ENCODE data around the gene TNFRSF19.

Gene TNFRSF19

GRCh38 chr13:23670793-23671192 lies 100.6 kb downstream of the TNFRSF19 start:
- Histone ChIP-seq H3K4me2 (ENCODE audit: low read depth, low read length) (no peak overlapping the region), H3K9me2 (replicated peaks; ENCODE audit: insufficient read depth, low read length) (no peaks in the 10 kb centered on the region), H3K9ac (ENCODE audit: low read length) (no peak overlapping the region), H3F3A (ENCODE audit: insufficient read depth, low read length) (no peaks in the 10 kb centered on the region), H3K9me3 (replicated peaks; ENCODE audit: insufficient read depth, low read length) (no peaks in the 10 kb centered on the region), H3K27me3 (replicated peaks; ENCODE audit: insufficient read depth, low read length) (no peaks in the 10 kb centered on the region), H4K20me1 (ENCODE audit: insufficient read depth, low read length) (no peaks in the 10 kb centered on the region), H3K27ac (ENCODE audit: low read length) (no peak overlapping the region), H2AFZ (ENCODE audit: low read length) (no peak overlapping the region), H3K36me3 (replicated peaks; ENCODE audit: insufficient read depth, low read length) (no peaks in the 10 kb centered on the region), H3K4me1 (ENCODE audit: low read length) (no peaks in the 10 kb centered on the region), H3K79me2 (ENCODE audit: low read length) (no peaks in the 10 kb centered on the region), H3K4me3 (ENCODE audit: low read length) (no peak overlapping the region)
- no peak for DNase-seq
- no peak for TF ChIP-seq EZH2 (optimal IDR thresholded peaks at IDR 0.05; ENCODE audit: low read depth, low read length)
- no peak for TF ChIP-seq EZH2phosphoT487 (IDR thresholded peaks at IDR 0.05; ENCODE audit: low read length)
- TF ChIP-seq CTCF (IDR thresholded peaks at IDR 0.05; ENCODE audit: low read length), result no peak

- DNase-seq, result no peak
- Histone ChIP-seq H2AFZ (ENCODE audit: low read length) (no peak overlapping the region), H3K4me3 (ENCODE audit: low read length) (no peak overlapping the region), H3K9ac (ENCODE audit: low read length) (no peak overlapping the region), H3K36me3 (replicated peaks; ENCODE audit: insufficient read depth, low read length) (no peaks in the 10 kb centered on the region), H3K4me2 (ENCODE audit: low read depth, low read length) (no peak overlapping the region), H3K27me3 (replicated peaks; ENCODE audit: insufficient read depth, low read length) (no peaks in the 10 kb centered on the region), H4K20me1 (ENCODE audit: insufficient read depth, low read length) (no peaks in the 10 kb centered on the region), H3K4me1 (ENCODE audit: low read length) (no peaks in the 10 kb centered on the region), H3K9me3 (replicated peaks; ENCODE audit: insufficient read depth, low read length) (no peaks in the 10 kb centered on the region), H3K27ac (ENCODE audit: low read length) (no peak overlapping the region), H3F3A (ENCODE audit: insufficient read depth, low read length) (no peaks in the 10 kb centered on the region), H3K79me2 (ENCODE audit: low read length) (no peaks in the 10 kb centered on the region), H3K9me2 (replicated peaks; ENCODE audit: insufficient read depth, low read length) (no peaks in the 10 kb centered on the region)
- no peak for TF ChIP-seq EZH2phosphoT487 (IDR thresholded peaks at IDR 0.05; ENCODE audit: low read length)
- no peak for TF ChIP-seq EZH2 (optimal IDR thresholded peaks at IDR 0.05; ENCODE audit: low read depth, low read length)
Observed at GRCh38 chr13:23671377-23671776, 101.2 kb downstream of the TNFRSF19 start.

GRCh38 chr13:23671897-23672296 lies 101.7 kb downstream of the TNFRSF19 start:
- Histone ChIP-seq H3K36me3 (replicated peaks; ENCODE audit: insufficient read depth, low read length) (no peaks in the 10 kb centered on the region), H3F3A (ENCODE audit: insufficient read depth, low read length) (no peaks in the 10 kb centered on the region), H3K9me2 (replicated peaks; ENCODE audit: insufficient read depth, low read length) (no peaks in the 10 kb centered on the region), H3K4me2 (ENCODE audit: low read depth, low read length) (no peak overlapping the region), H3K4me3 (ENCODE audit: low read length) (no peak overlapping the region), H3K27ac (ENCODE audit: low read length) (no peak overlapping the region), H3K4me1 (ENCODE audit: low read length) (no peaks in the 10 kb centered on the region), H4K20me1 (ENCODE audit: insufficient read depth, low read length) (no peaks in the 10 kb centered on the region), H3K9ac (ENCODE audit: low read length) (no peak overlapping the region), H3K27me3 (replicated peaks; ENCODE audit: insufficient read depth, low read length) (no peaks in the 10 kb centered on the region), H3K79me2 (ENCODE audit: low read length) (no peaks in the 10 kb centered on the region), H3K9me3 (replicated peaks; ENCODE audit: insufficient read depth, low read length) (no peaks in the 10 kb centered on the region), H2AFZ (ENCODE audit: low read length) (no peak overlapping the region)
- DNase-seq, result no peak
- no peak for TF ChIP-seq CTCF (IDR thresholded peaks at IDR 0.05; ENCODE audit: low read length)
- no peak for TF ChIP-seq EZH2phosphoT487 (IDR thresholded peaks at IDR 0.05; ENCODE audit: low read length)
- TF ChIP-seq EZH2 (optimal IDR thresholded peaks at IDR 0.05; ENCODE audit: low read depth, low read length), result no peak

GRCh38 chr13:23672616-23673015 lies 102.4 kb downstream of the TNFRSF19 start:
- Histone ChIP-seq H3K4me3 (ENCODE audit: low read length) (no peak overlapping the region), H3K27ac (ENCODE audit: low read length) (no peak overlapping the region), H3K79me2 (ENCODE audit: low read length) (no peaks in the 10 kb centered on the region), H3K4me2 (ENCODE audit: low read depth, low read length) (no peak overlapping the region), H3K9me2 (replicated peaks; ENCODE audit: insufficient read depth, low read length) (no peaks in the 10 kb centered on the region), H4K20me1 (ENCODE audit: insufficient read depth, low read length) (no peaks in the 10 kb centered on the region), H3K9ac (ENCODE audit: low read length) (no peak overlapping the region), H2AFZ (ENCODE audit: low read length) (no peak overlapping the region), H3K9me3 (replicated peaks; ENCODE audit: insufficient read depth, low read length) (no peaks in the 10 kb centered on the region), H3K36me3 (replicated peaks; ENCODE audit: insufficient read depth, low read length) (no peaks in the 10 kb centered on the region), H3K27me3 (replicated peaks; ENCODE audit: insufficient read depth, low read length) (no peaks in the 10 kb centered on the region), H3F3A (ENCODE audit: insufficient read depth, low read length) (no peaks in the 10 kb centered on the region), H3K4me1 (ENCODE audit: low read length) (no peaks in the 10 kb centered on the region)
- no peak for TF ChIP-seq EZH2phosphoT487 (IDR thresholded peaks at IDR 0.05; ENCODE audit: low read length)
- no peak for TF ChIP-seq CTCF (IDR thresholded peaks at IDR 0.05; ENCODE audit: low read length)
- TF ChIP-seq EZH2 (optimal IDR thresholded peaks at IDR 0.05; ENCODE audit: low read depth, low read length), result no peak
- no peak for DNase-seq

Measured in MM.1S (cell line).